ENCODE measurements around the gene CENPT. TPM values are rescaled to one million over a fixed set of nuclear protein-coding genes. Genes with fewer than 3 reads are reported as not detected.

The CENPT gene
- total and polyA plus RNA-seq, 2 of the 13 experiments (the other 11 are each of a cell fraction or from before 2014, with no cell fraction given) = 40.9 to 43.3 TPM

- TF ChIP-seq ZNF33B (CRISPR knock-in tag; IDR thresholded peaks at IDR 0.05) (peak; percentile 92), NFE2 (CRISPR knock-in tag; IDR thresholded peaks at IDR 0.05) (peak; percentile 25; the same call in 1 of the 2 replicates), ZBTB44 (CRISPR knock-in tag; IDR thresholded peaks at IDR 0.05) (peak; percentile 86; the same call in 1 of the 2 replicates), ZNF678 (CRISPR knock-in tag; IDR thresholded peaks at IDR 0.05) (no peak), MEIS2 (CRISPR knock-in tag; IDR thresholded peaks at IDR 0.05) (peak; percentile 67), BRD4 (CRISPR knock-in tag; IDR thresholded peaks at IDR 0.05) (peak; percentile 84; the same call in 1 of the 2 replicates), SALL2 (CRISPR knock-in tag; IDR thresholded peaks at IDR 0.05) (peak; percentile 89), SMARCE1 (IDR thresholded peaks at IDR 0.05; ENCODE audit: borderline replicate concordance) (no peak), CBFB (CRISPR knock-in tag; IDR thresholded peaks at IDR 0.05) (peak; percentile 98), TAF15 (IDR thresholded peaks at IDR 0.05; ENCODE audit: low read depth, low read length, poor library complexity, severe bottlenecking) (peak; percentile 98), KDM2A (CRISPR knock-in tag; IDR thresholded peaks at IDR 0.05; ENCODE audit: borderline replicate concordance, low read depth) (peak; percentile 100), ZNF282 (IDR thresholded peaks at IDR 0.05; ENCODE audit: partially characterized antibody) (no peak), SAFB2 (CRISPR knock-in tag; IDR thresholded peaks at IDR 0.05; ENCODE audit: borderline replicate concordance, low read depth) (peak; percentile 86), KMT2B (CRISPR knock-in tag; IDR thresholded peaks at IDR 0.05) (peak; percentile 91), TRAFD1 (CRISPR knock-in tag; IDR thresholded peaks at IDR 0.05; ENCODE audit: borderline replicate concordance) (no peak), FOXK1 (CRISPR knock-in tag; IDR thresholded peaks at IDR 0.05; ENCODE audit: borderline replicate concordance, low read depth) (peak; percentile 82; the same call in 1 of the 2 replicates), MYPOP (CRISPR knock-in tag; IDR thresholded peaks at IDR 0.05) (peak; percentile 76), SATB2 (CRISPR knock-in tag; IDR thresholded peaks at IDR 0.05) (0 out of 2 replicates have a peak, but pooled peaks have one; percentile 33), E2F1 (CRISPR knock-in tag; IDR thresholded peaks at IDR 0.05) (peak; percentile 51; the same call in 1 of the 2 replicates), POGZ (CRISPR knock-in tag; IDR thresholded peaks at IDR 0.05) (peak; percentile 73), ZNF569 (CRISPR knock-in tag; IDR thresholded peaks at IDR 0.05; ENCODE audit: borderline replicate concordance) (no peak), RAD21 (CRISPR knock-in tag; IDR thresholded peaks at IDR 0.05) (peak; percentile 83), ZNF431 (CRISPR knock-in tag; IDR thresholded peaks at IDR 0.05; ENCODE audit: borderline replicate concordance, low read depth) (peak; percentile 76; the same call in 1 of the 2 replicates)
- TF ChIP-seq, protein P1, sequence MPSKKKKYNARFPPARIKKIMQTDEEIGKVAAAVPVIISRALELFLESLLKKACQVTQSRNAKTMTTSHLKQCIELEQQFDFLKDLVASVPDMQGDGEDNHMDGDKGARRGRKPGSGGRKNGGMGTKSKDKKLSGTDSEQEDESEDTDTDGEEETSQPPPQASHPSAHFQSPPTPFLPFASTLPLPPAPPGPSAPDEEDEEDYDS (CRISPR knock-in tag; IDR thresholded peaks at IDR 0.05) = peak; percentile 51; the same call in 1 of the 2 replicates
Observed at GRCh38 chr16:67872631-67873434, 25.3 kb upstream of the CENPT start, which contains the start of gene EDC4 (continued).
